GM18526 (cell line): ENCODE results near the gene ZSCAN30.
A peak's percentile ranks its signal among the peaks of the same experiment; 100 is the strongest.

Experiments used
- POLR2A ChIP-seq: IDR thresholded peaks from 3 replicates; pipeline ENCODE4 v1.6.1; 2011; ENCODE audit not compliant: insufficient read length; ENCODE audit errors: extremely low read depth

Gene ZSCAN30

GRCh38 chr18:35291166-35291565 is 1.1 kb upstream of the ZSCAN30 start:
- TF ChIP-seq POLR2A: no peak

GRCh38 chr18:35289727-35290093 is 319 bp downstream of the ZSCAN30 start:
- no peak for TF ChIP-seq POLR2A

GRCh38 chr18:35289293-35289692 is 736 bp downstream of the ZSCAN30 start:
- TF ChIP-seq POLR2A: no peak

GRCh38 chr18:35284841-35285240 is 5.2 kb downstream of the ZSCAN30 start:
- TF ChIP-seq POLR2A: no peak

GRCh38 chr18:35283923-35284794 is 5.9 kb downstream of the ZSCAN30 start:
- TF ChIP-seq POLR2A: no peak

- TF ChIP-seq POLR2A: no peak
Measured at GRCh38 chr18:35282353-35282752, 7.7 kb downstream of the ZSCAN30 start.

GRCh38 chr18:35278969-35279368 is 11.1 kb downstream of the ZSCAN30 start:
- TF ChIP-seq POLR2A: no peak

- no peak for TF ChIP-seq POLR2A
Measured at GRCh38 chr18:35278085-35278484, 11.9 kb downstream of the ZSCAN30 start.

GRCh38 chr18:35277633-35278032 is 12.4 kb downstream of the ZSCAN30 start:
- no peak for TF ChIP-seq POLR2A

GRCh38 chr18:35276267-35276666 is 13.8 kb downstream of the ZSCAN30 start:
- no peak for TF ChIP-seq POLR2A

GRCh38 chr18:35271656-35272055 is 18.4 kb downstream of the ZSCAN30 start:
- TF ChIP-seq POLR2A: no peak

GRCh38 chr18:35268821-35269220 is 21.2 kb downstream of the ZSCAN30 start:
- no peak for TF ChIP-seq POLR2A

GRCh38 chr18:35267809-35268208 is 22.2 kb downstream of the ZSCAN30 start:
- no peak for TF ChIP-seq POLR2A

- TF ChIP-seq POLR2A: peak; percentile 38
Measured at GRCh38 chr18:35267161-35267651, 22.8 kb downstream of the ZSCAN30 start.

GRCh38 chr18:35264409-35264808 is 25.6 kb downstream of the ZSCAN30 start:
- no peak for TF ChIP-seq POLR2A

- TF ChIP-seq POLR2A: no peak
Measured at GRCh38 chr18:35256947-35257346, 33.1 kb downstream of the ZSCAN30 start.
